ENCODE data around the gene ZPLD1.

- TF ChIP-seq POLR2A (IDR thresholded peaks at IDR 0.05) (no peak), EP300 (IDR thresholded peaks at IDR 0.05) (no peak)
- TF ChIP-seq, protein P1, sequence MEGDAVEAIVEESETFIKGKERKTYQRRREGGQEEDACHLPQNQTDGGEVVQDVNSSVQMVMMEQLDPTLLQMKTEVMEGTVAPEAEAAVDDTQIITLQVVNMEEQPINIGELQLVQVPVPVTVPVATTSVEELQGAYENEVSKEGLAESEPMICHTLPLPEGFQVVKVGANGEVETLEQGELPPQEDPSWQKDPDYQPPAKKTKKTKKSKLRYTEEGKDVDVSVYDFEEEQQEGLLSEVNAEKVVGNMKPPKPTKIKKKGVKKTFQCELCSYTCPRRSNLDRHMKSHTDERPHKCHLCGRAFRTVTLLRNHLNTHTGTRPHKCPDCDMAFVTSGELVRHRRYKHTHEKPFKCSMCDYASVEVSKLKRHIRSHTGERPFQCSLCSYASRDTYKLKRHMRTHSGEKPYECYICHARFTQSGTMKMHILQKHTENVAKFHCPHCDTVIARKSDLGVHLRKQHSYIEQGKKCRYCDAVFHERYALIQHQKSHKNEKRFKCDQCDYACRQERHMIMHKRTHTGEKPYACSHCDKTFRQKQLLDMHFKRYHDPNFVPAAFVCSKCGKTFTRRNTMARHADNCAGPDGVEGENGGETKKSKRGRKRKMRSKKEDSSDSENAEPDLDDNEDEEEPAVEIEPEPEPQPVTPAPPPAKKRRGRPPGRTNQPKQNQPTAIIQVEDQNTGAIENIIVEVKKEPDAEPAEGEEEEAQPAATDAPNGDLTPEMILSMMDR (IDR thresholded peaks at IDR 0.05) = no peak
Observed at GRCh38 chr3:102492300-102492699, 57.5 kb downstream of the ZPLD1 start.

Data from ovary (tissue), 3 donors.